HUES64 (cell line): ENCODE measurements around the gene BRD9.
"Not testable (repeated sequence)": the region's sequence is repeated elsewhere in the genome, so short reads cannot be mapped to it uniquely, and the experiment has no call there.

Experiments used
- H3K27ac ChIP-seq: 2 replicates; pipeline ENCODE4 v1.7.0; 2013; ENCODE audit warnings: low read depth, low read length, inconsistent platforms
- H3K27me3 ChIP-seq: 2 replicates; pipeline ENCODE4 v1.6.1; 2013; ENCODE audit warnings: mild to moderate bottlenecking, low read length; ENCODE audit not compliant: insufficient read depth
- H3K36me3 ChIP-seq: 2 replicates; pipeline ENCODE4 v1.6.1; 2013; ENCODE audit warnings: mild to moderate bottlenecking, low read length; ENCODE audit not compliant: insufficient read depth
- H3K4me1 ChIP-seq: 2 replicates; pipeline ENCODE4 v1.6.1; 2013; ENCODE audit warnings: mild to moderate bottlenecking, low read length, moderate library complexity; ENCODE audit not compliant: insufficient read depth
- H3K4me3 ChIP-seq: 2 replicates; pipeline ENCODE4 v1.5.1; 2013; ENCODE audit warnings: mild to moderate bottlenecking, low read length, moderate library complexity
- H3K9ac ChIP-seq: 2 replicates; pipeline ENCODE4 v1.6.1; 2013; ENCODE audit warnings: mild to moderate bottlenecking, low read depth, low read length
- H3K9me3 ChIP-seq: 2 replicates; pipeline ENCODE4 v1.6.1; 2013; ENCODE audit warnings: low read depth, low read length; ENCODE audit not compliant: insufficient read depth
- WGBS: fragments of 150-250, 120-280 bp; methylation state at CpG from one replicate; pipeline ENCODE4 v1.1.7; 2013; ENCODE audit warnings: missing lambda C conversion rate; 5-methylcytosine and 5-hydroxymethylcytosine counted together

BRD9 gene

GRCh38 chr5:921456-922435, 29.1 kb upstream of the BRD9 start:
- H3K4me1 ChIP-seq, result no peaks in the 10 kb centered on the region
- peaks cover 32% of the 10 kb centered on the region for H3K36me3 ChIP-seq

GRCh38 chr5:920321-920720, 27.7 kb upstream of the BRD9 start:
- WGBS, result 73% methylated on average over 7 of the region's 7 CpGs
- H3K4me3 ChIP-seq, result no peak overlapping the region
- no peak overlapping the region for H3K27ac ChIP-seq

More at GRCh38 chr5:921456-922435, 29.1 kb upstream of the BRD9 start:
- H3K9ac ChIP-seq, result no peak overlapping the region
- 92% methylated on average over 9 of the region's 9 CpGs for WGBS
- H3K27ac ChIP-seq, result no peak overlapping the region
- H3K9me3 ChIP-seq, result no peaks in the 10 kb centered on the region
- no peak overlapping the region for H3K4me3 ChIP-seq
- peaks cover 23% of the 10 kb centered on the region for H3K27me3 ChIP-seq

GRCh38 chr5:919356-920000, 26.9 kb upstream of the BRD9 start:
- Histone ChIP-seq H3K9ac (no peak overlapping the region), H3K36me3 (peaks cover 55% of the 10 kb centered on the region), H3K27me3 (peaks cover under 1% of the 10 kb centered on the region; the same call in 1 of the 2 replicates), H3K4me3 (no peak overlapping the region), H3K9me3 (no peaks in the 10 kb centered on the region), H3K4me1 (no peaks in the 10 kb centered on the region), H3K27ac (no peak overlapping the region; the same call in 1 of the 2 replicates)
- 84% methylated on average over 6 of the region's 9 CpGs for WGBS

More at GRCh38 chr5:920321-920720, 27.7 kb upstream of the BRD9 start:
- H3K36me3 ChIP-seq, result peaks cover 47% of the 10 kb centered on the region
- no peaks in the 10 kb centered on the region for H3K4me1 ChIP-seq
- no peaks in the 10 kb centered on the region for H3K9me3 ChIP-seq
- H3K27me3 ChIP-seq, result peaks cover 9% of the 10 kb centered on the region
- H3K9ac ChIP-seq, result no peak overlapping the region

- H3K4me1 ChIP-seq, H3K9ac ChIP-seq, H3K27ac ChIP-seq, H3K9me3 ChIP-seq, H3K4me3 ChIP-seq, H3K27me3 ChIP-seq: not testable (repeated sequence)
- 96% methylated on average over 5 of the region's 5 CpGs for WGBS
- H3K36me3 ChIP-seq, result peaks cover 63% of the 10 kb centered on the region
Measured at GRCh38 chr5:918717-919116, 26.1 kb upstream of the BRD9 start.

GRCh38 chr5:916441-917293, 24.1 kb upstream of the BRD9 start:
- Histone ChIP-seq H3K36me3 (peaks cover 81% of the 10 kb centered on the region), H3K4me3 (no peak overlapping the region), H3K9ac (no peak overlapping the region), H3K27me3 (no peaks in the 10 kb centered on the region), H3K4me1 (no peaks in the 10 kb centered on the region), H3K27ac (no peak overlapping the region), H3K9me3 (no peaks in the 10 kb centered on the region)
- WGBS, result 95% methylated on average over 14 of the region's 14 CpGs

GRCh38 chr5:915946-916345, 23.3 kb upstream of the BRD9 start:
- no peaks in the 10 kb centered on the region for H3K27me3 ChIP-seq
- H3K27ac ChIP-seq, result no peak overlapping the region
- WGBS, result 97% methylated on average over 12 of the region's 12 CpGs
- H3K36me3 ChIP-seq, result peaks cover 82% of the 10 kb centered on the region
- H3K9me3 ChIP-seq, result no peaks in the 10 kb centered on the region
- no peak overlapping the region for H3K9ac ChIP-seq
- no peaks in the 10 kb centered on the region for H3K4me1 ChIP-seq
- H3K4me3 ChIP-seq, result no peak overlapping the region

- not testable (repeated sequence) for H3K9me3 ChIP-seq, H3K27me3 ChIP-seq, H3K4me3 ChIP-seq, H3K9ac ChIP-seq, H3K27ac ChIP-seq, H3K4me1 ChIP-seq
- 96% methylated on average over 12 of the region's 12 CpGs for WGBS
- peaks cover 83% of the 10 kb centered on the region for H3K36me3 ChIP-seq
Measured at GRCh38 chr5:915346-915745, 22.7 kb upstream of the BRD9 start.

GRCh38 chr5:914612-915011, 22.0 kb upstream of the BRD9 start:
- Histone ChIP-seq H3K36me3 (peaks cover 90% of the 10 kb centered on the region), H3K27me3 (no peaks in the 10 kb centered on the region), H3K9me3 (no peaks in the 10 kb centered on the region), H3K4me3 (no peak overlapping the region), H3K27ac (no peak overlapping the region), H3K4me1 (no peaks in the 10 kb centered on the region), H3K9ac (no peak overlapping the region)
- WGBS, result 94% methylated on average over 7 of the region's 7 CpGs

DNA sequence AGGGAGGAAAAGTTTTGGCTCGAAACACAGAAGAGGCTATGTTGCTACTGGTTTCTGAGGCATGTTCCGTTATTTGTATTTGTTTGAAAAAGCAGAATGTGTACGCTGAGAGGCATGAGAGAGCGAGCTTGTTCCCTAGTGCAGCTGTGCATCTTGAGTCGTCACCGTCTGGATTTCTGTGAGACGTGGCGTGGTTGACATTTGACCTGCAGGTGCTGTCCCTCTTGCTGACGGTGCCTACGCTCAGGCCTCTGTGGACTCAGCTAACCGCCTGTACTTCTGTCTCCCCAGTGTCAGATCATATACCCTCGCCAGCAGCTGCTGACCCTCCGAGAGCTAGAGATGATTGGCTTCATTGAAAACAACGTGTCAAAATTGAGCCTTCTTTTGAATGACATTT, 21.6 kb upstream of the BRD9 start:
- Histone ChIP-seq H3K27ac (no peak overlapping the region), H3K4me1 (no peaks in the 10 kb centered on the region), H3K27me3 (no peaks in the 10 kb centered on the region), H3K9me3 (no peaks in the 10 kb centered on the region), H3K36me3 (peaks cover 92% of the 10 kb centered on the region), H3K4me3 (no peak overlapping the region), H3K9ac (no peak overlapping the region)
- WGBS, result 97% methylated on average over 14 of the region's 14 CpGs

DNA sequence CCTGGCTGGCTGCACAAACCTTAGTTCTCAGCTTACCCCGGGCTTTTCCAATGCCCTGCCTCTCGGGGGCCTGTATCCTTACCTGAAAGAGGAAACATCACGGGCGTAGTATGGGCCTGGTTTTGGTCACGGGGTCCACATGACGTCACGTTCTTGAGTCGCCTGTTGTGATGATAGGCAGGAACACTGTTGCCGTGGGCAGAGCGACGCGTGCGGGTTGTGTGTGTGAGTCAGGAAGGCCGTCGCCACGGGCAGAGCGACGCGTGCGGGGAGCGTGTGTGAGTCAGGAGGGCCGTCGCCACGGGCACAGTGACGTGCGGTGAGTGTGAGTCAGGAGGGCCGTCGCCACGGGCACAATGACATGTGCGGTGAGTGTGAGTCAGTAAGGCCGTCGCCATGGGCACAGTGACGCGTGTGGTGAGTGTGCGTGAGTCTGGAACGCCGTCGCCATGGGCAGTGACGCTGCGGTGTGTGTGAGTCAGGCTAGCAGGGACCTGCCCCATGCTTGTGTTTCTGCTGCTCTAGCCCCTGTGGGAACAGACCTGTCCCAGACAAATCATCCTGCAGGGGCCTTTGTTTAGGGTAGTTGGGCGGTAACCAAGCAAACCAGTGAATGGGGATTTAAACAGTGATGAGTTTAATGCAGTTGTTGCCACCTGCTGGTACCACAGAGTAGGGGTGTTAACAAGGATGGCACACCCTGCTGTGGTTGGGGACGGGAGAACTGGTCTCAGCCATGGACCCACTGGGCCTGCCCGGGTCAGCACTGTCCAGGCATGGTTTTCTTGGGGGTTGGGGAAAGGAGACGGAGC, 19.9 kb upstream of the BRD9 start:
- 94% methylated on average over 44 of the region's 44 CpGs for WGBS
- Histone ChIP-seq H3K9ac (no peak overlapping the region), H3K4me3 (no peak overlapping the region), H3K27ac (no peak overlapping the region), H3K4me1 (no peaks in the 10 kb centered on the region), H3K27me3 (no peaks in the 10 kb centered on the region), H3K9me3 (no peaks in the 10 kb centered on the region), H3K36me3 (peaks cover 92% of the 10 kb centered on the region)
